Measurements from ENCODE around the gene ZNF423.

Gene ZNF423

GRCh38 chr16:49635591-49636581 lies 220.0 kb downstream of the ZNF423 start:
- DNase-seq, result no peak

- no peak for DNase-seq
Observed at GRCh38 chr16:49635009-49635350, 220.9 kb downstream of the ZNF423 start.

GRCh38 chr16:49634235-49635008 lies 221.5 kb downstream of the ZNF423 start:
- DNase-seq, result no peak

GRCh38 chr16:49632795-49633184 lies 223.1 kb downstream of the ZNF423 start:
- DNase-seq, result no peak

GRCh38 chr16:49632086-49632794 lies 223.7 kb downstream of the ZNF423 start:
- no peak for DNase-seq

- no peak for DNase-seq
Observed at GRCh38 chr16:49631187-49632041, 224.5 kb downstream of the ZNF423 start.

- no peak for DNase-seq
Observed at GRCh38 chr16:49630783-49631182, 225.1 kb downstream of the ZNF423 start.

- DNase-seq, result no peak
Observed at GRCh38 chr16:49629851-49630250, 226.1 kb downstream of the ZNF423 start.

GRCh38 chr16:49628148-49628547 lies 227.8 kb downstream of the ZNF423 start:
- no peak for DNase-seq

GRCh38 chr16:49625311-49626065 lies 230.4 kb downstream of the ZNF423 start:
- DNase-seq, result no peak

GRCh38 chr16:49623501-49624266 lies 232.2 kb downstream of the ZNF423 start:
- DNase-seq, result no peak

GRCh38 chr16:49622421-49623402 lies 233.2 kb downstream of the ZNF423 start:
- DNase-seq, result no peak

- DNase-seq, result no peak
Observed at GRCh38 chr16:49622084-49622390, 233.9 kb downstream of the ZNF423 start.

- no peak for DNase-seq
Observed at GRCh38 chr16:49621241-49622083, 234.4 kb downstream of the ZNF423 start.

- DNase-seq, result no peak
Observed at GRCh38 chr16:49620869-49621240, 235.1 kb downstream of the ZNF423 start.

- no peak for DNase-seq
Observed at GRCh38 chr16:49620158-49620868, 235.6 kb downstream of the ZNF423 start.

- DNase-seq, result no peak
Observed at GRCh38 chr16:49619811-49620157, 236.1 kb downstream of the ZNF423 start.

GRCh38 chr16:49618955-49619354 lies 237.0 kb downstream of the ZNF423 start:
- no peak for DNase-seq
